ENCODE data around the gene OR4D1.

Gene OR4D1

DNA sequence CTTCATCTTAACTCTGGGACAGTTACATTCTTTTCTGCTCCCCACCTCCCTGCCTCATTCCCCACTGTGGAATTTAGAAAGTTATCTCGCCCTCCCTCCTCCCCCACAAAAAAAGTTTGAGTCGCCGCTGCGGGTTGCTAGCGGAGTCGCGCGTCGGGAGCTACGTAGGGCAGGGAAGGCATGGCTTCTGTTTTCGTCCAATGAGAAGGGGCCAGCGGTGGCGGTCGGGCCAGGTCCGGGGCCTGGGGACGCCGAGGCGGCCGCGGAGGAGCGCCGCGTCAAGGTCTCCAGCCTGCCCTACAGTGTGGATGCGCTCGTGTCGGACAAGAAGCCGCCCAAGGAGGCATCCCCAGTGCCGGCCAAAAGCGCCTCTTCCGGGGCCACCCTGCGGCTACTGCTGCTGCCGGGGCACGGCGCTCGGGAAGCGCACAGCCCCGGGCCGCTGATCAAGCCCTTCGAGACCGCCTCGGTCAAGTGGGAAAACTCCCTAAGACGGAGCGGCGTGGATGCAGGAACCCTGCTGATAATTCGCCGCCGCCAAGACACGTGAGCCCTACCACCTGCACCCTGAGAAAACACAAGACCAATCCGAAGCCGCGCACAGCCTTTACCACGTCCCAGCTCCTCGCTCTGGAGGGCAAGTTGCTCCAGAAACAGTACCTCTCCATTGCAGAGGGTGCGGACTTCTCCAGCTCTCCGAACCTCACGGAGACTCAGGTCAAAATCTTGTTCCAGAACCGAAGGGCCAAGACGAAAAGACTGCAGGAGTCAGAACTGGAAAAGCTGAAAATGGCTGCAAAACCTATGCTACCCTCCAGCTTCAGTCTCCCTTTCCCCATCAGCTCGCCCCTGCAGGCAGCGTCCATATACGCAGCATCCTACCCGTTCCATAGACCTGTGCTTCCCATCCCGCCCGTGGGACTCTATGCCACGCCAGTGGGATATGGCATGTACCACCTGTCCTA, 8.9 kb downstream of the OR4D1 start:
- peak; percentile 64 for DNase-seq

DNA sequence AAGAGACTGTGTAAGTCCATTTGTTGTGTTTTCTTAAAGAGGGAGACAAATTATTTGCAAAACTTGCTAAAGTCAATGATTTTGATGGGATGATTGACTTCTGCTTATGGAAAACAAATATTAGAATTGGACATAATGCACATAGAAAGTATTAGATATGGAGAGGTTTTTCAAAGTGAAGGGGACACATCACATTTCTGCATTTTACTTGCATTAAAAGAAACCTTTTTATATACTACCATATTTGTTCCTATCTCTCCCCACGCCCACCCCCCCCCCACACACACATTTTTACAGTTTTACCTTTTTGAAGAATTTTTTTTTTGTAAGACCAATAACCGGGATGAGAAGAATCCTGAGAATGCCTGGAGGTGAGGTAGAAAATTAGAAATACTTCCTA, 10.0 kb downstream of the OR4D1 start:
- DNase-seq = no peak

GRCh38 chr17:58161566-58161965, 13.4 kb downstream of the OR4D1 start:
- DNase-seq = no peak

DNA sequence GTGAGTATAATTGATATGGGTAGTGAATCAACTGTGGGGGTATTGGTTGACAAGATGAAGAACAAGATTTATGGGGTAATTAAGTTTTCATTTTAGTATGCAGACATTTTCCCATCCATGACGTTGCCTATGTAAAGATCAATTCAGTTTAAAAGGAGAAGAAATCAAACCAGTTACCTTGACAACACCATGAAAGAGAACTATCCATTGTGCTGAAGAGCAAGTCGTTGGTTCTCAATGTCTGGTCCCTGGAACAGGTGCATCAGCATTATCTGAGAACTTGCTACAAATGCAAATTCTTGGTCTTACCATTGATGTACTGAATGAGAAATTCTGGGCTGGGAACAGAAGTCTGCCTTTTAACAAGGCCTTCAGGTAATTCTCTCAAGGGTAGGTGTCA, 17.8 kb downstream of the OR4D1 start:
- no peak for DNase-seq

- DNase-seq = no peak
These were observed 18.5 kb downstream of the OR4D1 start, which contains the start of gene OR4D2 for GRCh38 chr17:58166682-58167081. Gene OR4D2 (plus strand): TSS chr17:58166982. CDS start chr17:58169656, 2,674 bp downstream.

GRCh38 chr17:58170622-58171021, 22.4 kb downstream of the OR4D1 start:
- DNase-seq = no peak

DNA sequence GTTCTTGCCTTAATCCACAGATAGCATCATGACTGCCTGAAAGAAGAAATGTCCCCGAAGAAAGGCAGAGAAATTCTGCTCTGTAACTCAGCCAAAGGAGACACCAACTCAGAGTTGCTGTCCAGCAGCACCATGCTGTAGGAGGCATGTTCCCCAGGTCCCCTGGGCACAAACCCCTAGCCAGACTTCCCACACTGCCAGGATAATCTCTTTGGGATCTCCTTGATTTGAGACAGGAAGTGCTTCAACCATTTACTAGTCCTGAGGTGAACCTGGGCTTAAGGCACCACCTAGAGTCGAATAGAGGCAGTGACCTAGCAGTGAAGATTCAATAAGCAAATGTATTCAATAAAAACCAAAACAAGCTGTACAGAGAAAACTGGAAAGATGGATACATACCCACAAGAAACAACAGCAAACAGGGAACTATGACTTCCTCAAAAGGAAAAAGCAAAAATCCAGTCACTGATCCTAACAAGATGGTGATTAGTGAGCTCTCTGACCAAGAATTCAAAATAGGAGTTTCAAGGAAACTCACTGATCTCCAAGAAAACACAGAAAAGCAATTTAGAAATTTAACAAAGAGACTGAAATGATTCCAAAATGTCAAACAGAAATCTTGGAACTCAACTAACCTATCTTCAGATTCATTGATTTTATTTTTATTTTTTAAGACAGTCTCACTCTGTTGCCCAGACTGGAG, 24.3 kb downstream of the OR4D1 start:
- DNase-seq = peak; percentile 74

DNA sequence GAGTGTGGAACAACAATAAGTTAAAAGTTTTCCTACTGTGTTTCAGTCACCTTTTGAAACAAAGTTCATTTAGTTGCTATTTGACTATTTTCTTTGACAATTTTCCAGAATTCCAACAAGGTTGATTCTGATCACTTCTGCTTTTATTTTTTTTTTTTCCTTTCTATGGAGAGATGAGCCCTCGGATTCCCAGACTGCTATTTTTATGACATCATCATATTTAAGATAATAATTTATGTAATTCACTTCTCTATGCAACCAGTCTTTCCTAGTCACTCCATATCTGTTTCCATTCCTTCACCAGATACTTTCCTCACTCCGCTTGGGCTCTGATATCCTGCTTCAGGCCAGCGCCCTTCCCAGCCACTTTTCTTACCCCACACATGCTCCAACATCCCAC, 26.7 kb downstream of the OR4D1 start:
- no peak for DNase-seq

GRCh38 chr17:58176200-58176599, 28.0 kb downstream of the OR4D1 start:
- peak; percentile 58 for DNase-seq

DNA sequence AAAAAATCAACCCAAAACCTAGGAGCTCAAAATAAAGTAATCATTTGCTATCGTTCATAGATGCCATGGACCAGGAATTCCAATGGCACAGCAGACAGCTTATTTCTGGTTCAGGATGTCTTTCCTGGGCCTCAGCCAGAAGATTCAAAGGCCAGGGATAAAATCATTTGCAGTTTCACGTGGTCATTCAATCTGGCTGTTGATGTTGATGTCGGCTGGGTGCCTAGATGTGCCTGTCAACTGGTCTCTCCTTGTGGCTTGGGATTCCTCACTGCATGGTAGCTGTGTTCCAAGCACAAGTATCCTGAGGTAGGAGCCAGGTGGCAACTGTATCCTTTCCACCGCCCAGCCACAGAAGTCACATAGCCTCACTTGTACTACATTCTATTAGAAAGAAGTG, 33.6 kb downstream of the OR4D1 start:
- no peak for DNase-seq

- DNase-seq = no peak
These were observed 35.3 kb downstream of the OR4D1 start for GRCh38 chr17:58183514-58183913.

DNA sequence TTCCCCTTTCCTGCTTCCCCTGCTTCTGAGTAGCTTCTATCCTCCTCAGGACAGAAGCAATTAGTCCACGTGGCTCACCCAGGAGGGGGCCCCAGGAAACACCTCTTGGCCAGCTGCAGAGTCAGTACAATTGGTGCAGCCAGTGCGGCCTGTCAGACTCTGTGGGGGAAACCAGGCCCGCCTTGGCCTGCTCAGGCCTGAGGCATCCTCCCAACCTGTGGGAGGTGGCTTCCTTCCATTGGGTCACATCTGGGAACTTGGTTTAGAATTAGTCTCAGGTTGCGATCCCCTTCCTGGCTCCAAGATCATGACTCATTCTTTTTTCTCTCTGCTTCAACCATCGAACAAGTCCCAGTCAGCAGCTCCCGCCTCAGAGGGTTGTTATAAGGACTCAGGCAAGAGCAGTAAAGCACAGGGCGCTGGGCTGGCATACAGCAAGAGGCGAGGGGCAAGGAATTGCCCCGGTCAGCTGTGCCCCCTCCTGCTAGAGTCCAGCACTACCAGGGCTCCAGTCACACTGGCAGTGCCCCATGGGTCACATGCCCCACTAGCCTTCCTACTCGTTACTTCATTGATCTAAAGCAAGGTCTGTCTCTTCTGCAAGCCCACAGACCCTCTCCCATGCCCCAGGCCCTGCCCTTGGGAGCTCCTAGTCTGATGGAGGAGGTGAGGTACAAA, 36.3 kb downstream of the OR4D1 start:
- DNase-seq = no peak

DNA sequence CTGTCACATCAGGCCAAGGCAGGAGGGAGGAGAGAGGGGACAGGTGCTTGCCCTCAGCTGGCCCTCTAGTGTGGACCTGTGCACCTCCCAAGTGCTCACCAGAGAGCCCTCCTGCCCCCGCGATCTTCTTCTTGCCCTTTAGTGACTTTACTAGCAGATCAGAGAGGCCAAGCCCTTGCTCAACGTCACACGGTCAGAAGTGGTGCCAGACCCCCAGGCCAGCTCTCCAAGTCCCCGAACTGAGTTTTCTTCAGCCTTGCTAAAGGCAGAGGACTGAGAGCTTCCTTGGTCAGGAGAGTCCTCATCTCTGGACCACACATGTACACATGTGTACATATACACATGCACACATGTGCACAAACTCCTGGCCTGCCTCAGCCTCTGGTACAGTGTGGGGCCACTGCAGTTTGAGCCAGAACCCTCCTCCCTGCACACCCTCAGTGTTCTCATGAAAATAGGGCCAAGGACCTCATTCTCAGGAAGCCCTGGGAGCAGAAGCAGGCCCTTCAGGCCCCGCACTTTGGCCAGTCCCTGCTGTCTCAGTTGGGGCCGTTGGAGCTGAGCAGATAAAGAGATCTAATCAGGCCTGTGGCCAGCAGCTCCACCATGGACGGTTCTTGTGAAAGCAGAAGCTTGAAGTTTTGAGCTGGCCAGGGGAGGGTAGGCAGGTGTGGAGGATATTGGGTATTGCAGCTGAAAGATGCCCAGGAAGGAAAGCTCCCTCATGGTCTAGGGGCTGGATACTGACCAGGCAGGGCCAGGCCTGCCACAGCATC, 37.0 kb downstream of the OR4D1 start:
- DNase-seq = peak; percentile 46

GRCh38 chr17:58186591-58186990, 38.4 kb downstream of the OR4D1 start:
- no peak for DNase-seq

- no peak for DNase-seq
These were observed 38.9 kb downstream of the OR4D1 start for GRCh38 chr17:58187063-58187462.

- no peak for DNase-seq
These were observed 39.5 kb downstream of the OR4D1 start for GRCh38 chr17:58187675-58188074.

- DNase-seq = peak; percentile 74
These were observed 41.4 kb downstream of the OR4D1 start for GRCh38 chr17:58189436-58190146.

DNA sequence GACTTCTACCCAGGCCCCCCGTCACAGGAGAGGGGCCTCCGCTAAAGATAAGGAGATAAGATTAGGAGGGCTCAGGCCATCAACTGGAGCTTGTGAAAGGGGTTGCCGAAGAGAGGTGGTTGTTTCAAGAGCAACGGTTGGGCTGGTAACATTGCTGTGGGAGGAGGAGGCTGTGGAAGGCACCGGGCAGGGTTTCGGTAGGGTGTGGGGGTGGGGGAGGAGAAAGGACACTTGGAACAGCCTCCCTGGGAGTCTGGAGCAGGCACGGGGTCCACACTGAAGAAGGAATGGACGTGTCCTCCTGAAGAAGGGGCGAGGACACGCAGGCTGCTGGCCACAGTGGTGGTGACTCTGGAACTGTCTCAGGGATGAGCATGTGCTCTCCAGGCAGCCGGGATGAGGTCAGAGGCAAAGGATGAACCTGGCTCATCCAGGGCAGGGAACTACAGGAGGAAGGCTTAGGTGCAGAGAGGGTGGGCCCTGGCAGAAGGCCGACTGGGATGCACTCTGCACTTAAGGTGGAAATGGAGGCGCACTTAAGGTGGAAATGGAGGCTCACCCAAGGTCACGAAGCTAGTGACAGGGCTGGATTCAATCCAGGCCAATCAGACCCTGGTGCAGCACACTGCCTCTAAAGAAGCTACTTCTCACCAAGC, 43.2 kb downstream of the OR4D1 start:
- no peak for DNase-seq

- no peak for DNase-seq
These were observed 44.4 kb downstream of the OR4D1 start, which contains the start of gene EPX for GRCh38 chr17:58192612-58193011. Gene EPX (plus strand): TSS chr17:58192726. CDS start chr17:58192847, 121 bp downstream.

- DNase-seq = no peak
These were observed 45.6 kb downstream of the OR4D1 start for GRCh38 chr17:58193641-58194255.
